VCaP (cell line): Measurements from ENCODE around the gene ZNF488.

Experiments used
- H3K27ac ChIP-seq: fragments of 450-650 bp; 2 replicates; pipeline ENCODE4 v1.5.1; 2017
- CTCF ChIP-seq: fragments of 450-650 bp; conservative IDR thresholded peaks from 2 replicates; pipeline ENCODE4 v1.5.1; 2017; ENCODE audit warnings: mild to moderate bottlenecking, moderate library complexity

ZNF488 gene

GRCh38 chr10:47371629-47372485 is 12.2 kb downstream of the ZNF488 start:
- no peak for TF ChIP-seq CTCF
- no peak overlapping the region for H3K27ac ChIP-seq

- no peak overlapping the region for H3K27ac ChIP-seq
- no peak for TF ChIP-seq CTCF
Measured at GRCh38 chr10:47370878-47371277, 13.2 kb downstream of the ZNF488 start.

GRCh38 chr10:47370015-47370767 is 13.9 kb downstream of the ZNF488 start:
- no peak for TF ChIP-seq CTCF
- no peak overlapping the region for H3K27ac ChIP-seq

- no peak for TF ChIP-seq CTCF
- no peak overlapping the region for H3K27ac ChIP-seq
Measured at GRCh38 chr10:47369251-47369894, 14.7 kb downstream of the ZNF488 start.

- H3K27ac ChIP-seq = no peak overlapping the region
- no peak for TF ChIP-seq CTCF
Measured at GRCh38 chr10:47368431-47369180, 15.5 kb downstream of the ZNF488 start.

- H3K27ac ChIP-seq = no peak overlapping the region
- TF ChIP-seq CTCF = no peak
Measured at GRCh38 chr10:47367646-47368045, 16.4 kb downstream of the ZNF488 start.
